ENCODE data around the gene EN1. TPM values are rescaled to one million over a fixed set of nuclear protein-coding genes. Genes with fewer than 3 reads are reported as not detected.

The EN1 gene
- total RNA-seq, 1 donor from 2014 or later, result not detected

- Histone ChIP-seq H3K4me3 (no peak overlapping the region), H3K27me3 (ENCODE audit: low read depth) (peaks cover 100% of the 10 kb centered on the region), H3K4me1 (peaks cover 16% of the 10 kb centered on the region), H3K36me3 (no peaks in the 10 kb centered on the region), H3K27ac (replicated peaks) (no peak overlapping the region), H3K9me3 (replicated peaks) (no peaks in the 10 kb centered on the region)
- TF ChIP-seq CTCF (IDR thresholded peaks at IDR 0.05; ENCODE audit: borderline replicate concordance), result no peak
- DNase-seq, result no peak
- intact Hi-C loops (cut with micrococcal nuclease), result no loop called here
Observed at GRCh38 chr2:118833716-118834439, 13.6 kb downstream of the EN1 start.

GRCh38 chr2:118832791-118833715 is 14.4 kb downstream of the EN1 start:
- Histone ChIP-seq H3K27ac (replicated peaks) (no peak overlapping the region), H3K4me1 (peaks cover 16% of the 10 kb centered on the region), H3K9me3 (replicated peaks) (no peaks in the 10 kb centered on the region), H3K36me3 (no peaks in the 10 kb centered on the region), H3K27me3 (ENCODE audit: low read depth) (peaks cover 100% of the 10 kb centered on the region), H3K4me3 (no peak overlapping the region)
- no peak for DNase-seq
- TF ChIP-seq CTCF (IDR thresholded peaks at IDR 0.05; ENCODE audit: borderline replicate concordance), result no peak
- intact Hi-C loops (cut with micrococcal nuclease), result no loop called here

- DNase-seq, result no peak
- peaks cover 16% of the 10 kb centered on the region for H3K4me1 ChIP-seq
- H3K27ac ChIP-seq (replicated peaks), result no peak overlapping the region
- no peaks in the 10 kb centered on the region for H3K9me3 ChIP-seq (replicated peaks)
- H3K27me3 ChIP-seq (ENCODE audit: low read depth), result peaks cover 100% of the 10 kb centered on the region
- no peaks in the 10 kb centered on the region for H3K36me3 ChIP-seq
- no peak overlapping the region for H3K4me3 ChIP-seq
- TF ChIP-seq CTCF (IDR thresholded peaks at IDR 0.05; ENCODE audit: borderline replicate concordance), result no peak
- intact Hi-C loops (cut with micrococcal nuclease), result no loop called here
Observed at GRCh38 chr2:118832071-118832790, 15.2 kb downstream of the EN1 start.

GRCh38 chr2:118830881-118831280 is 16.6 kb downstream of the EN1 start:
- Histone ChIP-seq H3K27ac (replicated peaks) (no peak overlapping the region), H3K36me3 (no peaks in the 10 kb centered on the region), H3K9me3 (replicated peaks) (no peaks in the 10 kb centered on the region), H3K4me1 (peaks cover 11% of the 10 kb centered on the region), H3K4me3 (no peak overlapping the region), H3K27me3 (ENCODE audit: low read depth) (peaks cover 100% of the 10 kb centered on the region)
- intact Hi-C loops (cut with micrococcal nuclease), result no loop called here
- TF ChIP-seq CTCF (IDR thresholded peaks at IDR 0.05; ENCODE audit: borderline replicate concordance), result no peak
- no peak for DNase-seq

GRCh38 chr2:118830118-118830517 is 17.3 kb downstream of the EN1 start:
- intact Hi-C loops (cut with micrococcal nuclease), result no loop called here
- peaks cover 100% of the 10 kb centered on the region for H3K27me3 ChIP-seq (ENCODE audit: low read depth)

More at GRCh38 chr2:118830118-118830517, 17.3 kb downstream of the EN1 start:
- H3K4me3 ChIP-seq, result no peak overlapping the region
- TF ChIP-seq CTCF (IDR thresholded peaks at IDR 0.05; ENCODE audit: borderline replicate concordance), result no peak
- H3K36me3 ChIP-seq, result no peaks in the 10 kb centered on the region
- DNase-seq, result no peak
- no peaks in the 10 kb centered on the region for H3K9me3 ChIP-seq (replicated peaks)
- peaks cover 3% of the 10 kb centered on the region for H3K4me1 ChIP-seq
- no peak overlapping the region for H3K27ac ChIP-seq (replicated peaks)
